ENCODE results near the gene PAK4. TPM values are rescaled to one million over a fixed set of nuclear protein-coding genes. Genes with fewer than 3 reads are reported as not detected.

Gene PAK4
- total RNA-seq, 1 experiment from 2014 or later: 69.8 TPM

- ATAC-seq (no peak), DNase-seq (ENCODE audit: low spot score) (no peak)
- Mint-ChIP-seq H3K36me3 (no peaks in the 10 kb centered on the region), H3K27ac (no peak overlapping the region), H3K4me3 (no peak overlapping the region), H3K27me3 (ENCODE audit: low read depth) (no peaks in the 10 kb centered on the region), H3K4me1 (peaks cover 93% of the 10 kb centered on the region), H3K9me3 (no peaks in the 10 kb centered on the region)
- CTCF ChIA-PET: interaction anchor here (0.7 to 1.2 kb wide), 5 partner anchors 10 to 501 kb away, joined by 3 to 10 read pairs (median 3); no protein-coding TSS in a partner anchor
- POLR2A ChIA-PET: interaction anchor here (0.7 kb wide), 1 partner anchor 268 kb away, joined by 7 read pairs; no protein-coding TSS in a partner anchor
- TF ChIP-seq JUN (CRISPR knock-in tag; IDR thresholded peaks at IDR 0.05) (no peak), GABPB1 (CRISPR knock-in tag; IDR thresholded peaks at IDR 0.05) (no peak), CBFB (CRISPR knock-in tag; IDR thresholded peaks at IDR 0.05; ENCODE audit: low read depth) (no peak), ZNF219 (CRISPR knock-in tag; IDR thresholded peaks at IDR 0.05; ENCODE audit: borderline replicate concordance) (no peak), ZNF425 (CRISPR knock-in tag; conservative IDR thresholded peaks at IDR 0.05) (no peak), ETV6 (CRISPR knock-in tag; IDR thresholded peaks at IDR 0.05) (no peak), USF1 (CRISPR knock-in tag; IDR thresholded peaks at IDR 0.05) (no peak), ATF1 (CRISPR knock-in tag; IDR thresholded peaks at IDR 0.05) (no peak), ZNF396 (CRISPR knock-in tag; IDR thresholded peaks at IDR 0.05; ENCODE audit: borderline replicate concordance) (no peak), NFYB (CRISPR knock-in tag; conservative IDR thresholded peaks at IDR 0.05; ENCODE audit: low read depth) (no peak), PRRX2 (CRISPR knock-in tag; IDR thresholded peaks at IDR 0.05) (no peak), JAZF1 (CRISPR knock-in tag; IDR thresholded peaks at IDR 0.05) (no peak), ZNF121 (CRISPR knock-in tag; IDR thresholded peaks at IDR 0.05) (no peak)
- TF ChIP-seq, protein P1, sequence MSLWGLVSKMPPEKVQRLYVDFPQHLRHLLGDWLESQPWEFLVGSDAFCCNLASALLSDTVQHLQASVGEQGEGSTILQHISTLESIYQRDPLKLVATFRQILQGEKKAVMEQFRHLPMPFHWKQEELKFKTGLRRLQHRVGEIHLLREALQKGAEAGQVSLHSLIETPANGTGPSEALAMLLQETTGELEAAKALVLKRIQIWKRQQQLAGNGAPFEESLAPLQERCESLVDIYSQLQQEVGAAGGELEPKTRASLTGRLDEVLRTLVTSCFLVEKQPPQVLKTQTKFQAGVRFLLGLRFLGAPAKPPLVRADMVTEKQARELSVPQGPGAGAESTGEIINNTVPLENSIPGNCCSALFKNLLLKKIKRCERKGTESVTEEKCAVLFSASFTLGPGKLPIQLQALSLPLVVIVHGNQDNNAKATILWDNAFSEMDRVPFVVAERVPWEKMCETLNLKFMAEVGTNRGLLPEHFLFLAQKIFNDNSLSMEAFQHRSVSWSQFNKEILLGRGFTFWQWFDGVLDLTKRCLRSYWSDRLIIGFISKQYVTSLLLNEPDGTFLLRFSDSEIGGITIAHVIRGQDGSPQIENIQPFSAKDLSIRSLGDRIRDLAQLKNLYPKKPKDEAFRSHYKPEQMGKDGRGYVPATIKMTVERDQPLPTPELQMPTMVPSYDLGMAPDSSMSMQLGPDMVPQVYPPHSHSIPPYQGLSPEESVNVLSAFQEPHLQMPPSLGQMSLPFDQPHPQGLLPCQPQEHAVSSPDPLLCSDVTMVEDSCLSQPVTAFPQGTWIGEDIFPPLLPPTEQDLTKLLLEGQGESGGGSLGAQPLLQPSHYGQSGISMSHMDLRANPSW (CRISPR knock-in tag; conservative IDR thresholded peaks at IDR 0.05; ENCODE audit: low read depth): no peak
- TF ChIP-seq, protein P2, sequence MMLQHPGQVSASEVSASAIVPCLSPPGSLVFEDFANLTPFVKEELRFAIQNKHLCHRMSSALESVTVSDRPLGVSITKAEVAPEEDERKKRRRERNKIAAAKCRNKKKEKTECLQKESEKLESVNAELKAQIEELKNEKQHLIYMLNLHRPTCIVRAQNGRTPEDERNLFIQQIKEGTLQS (CRISPR knock-in tag; conservative IDR thresholded peaks at IDR 0.05): no peak
- TF ChIP-seq, protein P3, sequence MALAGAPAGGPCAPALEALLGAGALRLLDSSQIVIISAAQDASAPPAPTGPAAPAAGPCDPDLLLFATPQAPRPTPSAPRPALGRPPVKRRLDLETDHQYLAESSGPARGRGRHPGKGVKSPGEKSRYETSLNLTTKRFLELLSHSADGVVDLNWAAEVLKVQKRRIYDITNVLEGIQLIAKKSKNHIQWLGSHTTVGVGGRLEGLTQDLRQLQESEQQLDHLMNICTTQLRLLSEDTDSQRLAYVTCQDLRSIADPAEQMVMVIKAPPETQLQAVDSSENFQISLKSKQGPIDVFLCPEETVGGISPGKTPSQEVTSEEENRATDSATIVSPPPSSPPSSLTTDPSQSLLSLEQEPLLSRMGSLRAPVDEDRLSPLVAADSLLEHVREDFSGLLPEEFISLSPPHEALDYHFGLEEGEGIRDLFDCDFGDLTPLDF (CRISPR knock-in tag; IDR thresholded peaks at IDR 0.05): no peak
- TF ChIP-seq, protein P4, sequence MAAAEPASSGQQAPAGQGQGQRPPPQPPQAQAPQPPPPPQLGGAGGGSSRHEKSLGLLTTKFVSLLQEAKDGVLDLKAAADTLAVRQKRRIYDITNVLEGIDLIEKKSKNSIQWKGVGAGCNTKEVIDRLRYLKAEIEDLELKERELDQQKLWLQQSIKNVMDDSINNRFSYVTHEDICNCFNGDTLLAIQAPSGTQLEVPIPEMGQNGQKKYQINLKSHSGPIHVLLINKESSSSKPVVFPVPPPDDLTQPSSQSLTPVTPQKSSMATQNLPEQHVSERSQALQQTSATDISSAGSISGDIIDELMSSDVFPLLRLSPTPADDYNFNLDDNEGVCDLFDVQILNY (CRISPR knock-in tag; IDR thresholded peaks at IDR 0.05): no peak
- TF ChIP-seq, protein P5, sequence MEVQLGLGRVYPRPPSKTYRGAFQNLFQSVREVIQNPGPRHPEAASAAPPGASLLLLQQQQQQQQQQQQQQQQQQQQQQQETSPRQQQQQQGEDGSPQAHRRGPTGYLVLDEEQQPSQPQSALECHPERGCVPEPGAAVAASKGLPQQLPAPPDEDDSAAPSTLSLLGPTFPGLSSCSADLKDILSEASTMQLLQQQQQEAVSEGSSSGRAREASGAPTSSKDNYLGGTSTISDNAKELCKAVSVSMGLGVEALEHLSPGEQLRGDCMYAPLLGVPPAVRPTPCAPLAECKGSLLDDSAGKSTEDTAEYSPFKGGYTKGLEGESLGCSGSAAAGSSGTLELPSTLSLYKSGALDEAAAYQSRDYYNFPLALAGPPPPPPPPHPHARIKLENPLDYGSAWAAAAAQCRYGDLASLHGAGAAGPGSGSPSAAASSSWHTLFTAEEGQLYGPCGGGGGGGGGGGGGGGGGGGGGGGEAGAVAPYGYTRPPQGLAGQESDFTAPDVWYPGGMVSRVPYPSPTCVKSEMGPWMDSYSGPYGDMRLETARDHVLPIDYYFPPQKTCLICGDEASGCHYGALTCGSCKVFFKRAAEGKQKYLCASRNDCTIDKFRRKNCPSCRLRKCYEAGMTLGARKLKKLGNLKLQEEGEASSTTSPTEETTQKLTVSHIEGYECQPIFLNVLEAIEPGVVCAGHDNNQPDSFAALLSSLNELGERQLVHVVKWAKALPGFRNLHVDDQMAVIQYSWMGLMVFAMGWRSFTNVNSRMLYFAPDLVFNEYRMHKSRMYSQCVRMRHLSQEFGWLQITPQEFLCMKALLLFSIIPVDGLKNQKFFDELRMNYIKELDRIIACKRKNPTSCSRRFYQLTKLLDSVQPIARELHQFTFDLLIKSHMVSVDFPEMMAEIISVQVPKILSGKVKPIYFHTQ (CRISPR knock-in tag; IDR thresholded peaks at IDR 0.05): no peak
- TF ChIP-seq, protein P6, sequence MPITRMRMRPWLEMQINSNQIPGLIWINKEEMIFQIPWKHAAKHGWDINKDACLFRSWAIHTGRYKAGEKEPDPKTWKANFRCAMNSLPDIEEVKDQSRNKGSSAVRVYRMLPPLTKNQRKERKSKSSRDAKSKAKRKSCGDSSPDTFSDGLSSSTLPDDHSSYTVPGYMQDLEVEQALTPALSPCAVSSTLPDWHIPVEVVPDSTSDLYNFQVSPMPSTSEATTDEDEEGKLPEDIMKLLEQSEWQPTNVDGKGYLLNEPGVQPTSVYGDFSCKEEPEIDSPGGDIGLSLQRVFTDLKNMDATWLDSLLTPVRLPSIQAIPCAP (CRISPR knock-in tag; IDR thresholded peaks at IDR 0.05): no peak
These were observed 10.1 kb downstream of the PAK4 start for GRCh38 chr19:39135701-39136100.
